ENCODE measurements around the gene SUGCT.
A peak's percentile ranks its signal among the peaks of the same experiment; 100 is the strongest.

Gene SUGCT

DNA sequence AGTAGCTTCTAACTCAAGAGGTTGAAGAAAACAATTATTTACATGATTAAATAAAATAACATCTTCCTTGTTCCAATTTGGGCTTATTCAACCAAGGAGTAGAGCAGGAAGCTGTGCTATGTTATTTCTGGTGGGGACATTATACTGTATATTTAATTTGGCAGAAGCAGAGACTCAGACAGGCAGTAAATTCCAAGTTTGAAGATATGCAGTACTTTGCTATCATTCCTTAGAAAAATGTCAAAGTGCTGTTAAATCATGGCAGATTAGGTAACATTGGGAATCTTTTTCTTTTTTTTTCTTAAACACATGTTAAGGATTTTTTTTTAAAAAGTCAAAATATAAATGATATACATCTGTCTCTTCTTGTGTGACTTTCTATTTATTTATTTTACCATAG, 190.1 kb downstream of the SUGCT start:
- TF ChIP-seq, protein P1, sequence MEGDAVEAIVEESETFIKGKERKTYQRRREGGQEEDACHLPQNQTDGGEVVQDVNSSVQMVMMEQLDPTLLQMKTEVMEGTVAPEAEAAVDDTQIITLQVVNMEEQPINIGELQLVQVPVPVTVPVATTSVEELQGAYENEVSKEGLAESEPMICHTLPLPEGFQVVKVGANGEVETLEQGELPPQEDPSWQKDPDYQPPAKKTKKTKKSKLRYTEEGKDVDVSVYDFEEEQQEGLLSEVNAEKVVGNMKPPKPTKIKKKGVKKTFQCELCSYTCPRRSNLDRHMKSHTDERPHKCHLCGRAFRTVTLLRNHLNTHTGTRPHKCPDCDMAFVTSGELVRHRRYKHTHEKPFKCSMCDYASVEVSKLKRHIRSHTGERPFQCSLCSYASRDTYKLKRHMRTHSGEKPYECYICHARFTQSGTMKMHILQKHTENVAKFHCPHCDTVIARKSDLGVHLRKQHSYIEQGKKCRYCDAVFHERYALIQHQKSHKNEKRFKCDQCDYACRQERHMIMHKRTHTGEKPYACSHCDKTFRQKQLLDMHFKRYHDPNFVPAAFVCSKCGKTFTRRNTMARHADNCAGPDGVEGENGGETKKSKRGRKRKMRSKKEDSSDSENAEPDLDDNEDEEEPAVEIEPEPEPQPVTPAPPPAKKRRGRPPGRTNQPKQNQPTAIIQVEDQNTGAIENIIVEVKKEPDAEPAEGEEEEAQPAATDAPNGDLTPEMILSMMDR (conservative IDR thresholded peaks at IDR 0.05), result no peak

DNA sequence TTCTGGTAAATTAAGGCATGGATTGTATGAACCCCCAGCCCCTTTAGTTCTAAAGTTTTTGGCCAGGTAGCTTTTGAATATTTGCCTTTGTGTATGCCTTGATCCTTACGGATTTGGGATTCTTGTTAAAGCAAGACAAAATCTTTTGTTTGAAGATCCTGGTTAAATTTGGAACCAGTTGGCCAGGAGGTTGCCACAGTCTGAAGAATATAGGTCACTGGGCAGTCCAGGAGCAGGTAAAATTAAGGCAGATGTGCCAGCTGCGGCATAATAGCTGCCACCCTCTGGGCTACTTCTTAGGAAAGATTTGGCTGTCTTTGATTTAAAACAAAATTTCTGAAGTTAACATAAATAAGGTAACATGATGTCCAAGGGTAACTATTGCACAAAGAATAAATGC, 192.3 kb downstream of the SUGCT start:
- TF ChIP-seq, protein P1 (conservative IDR thresholded peaks at IDR 0.05), result no peak
- H3K27ac ChIP-seq, result 0 out of 2 replicates have a peak overlapping the region, but pooled peaks have one; percentile 1

More for the DNA sequence above, 190.1 kb downstream of the SUGCT start:
- H3K27ac ChIP-seq, result peak overlapping the region; percentile 51

DNA sequence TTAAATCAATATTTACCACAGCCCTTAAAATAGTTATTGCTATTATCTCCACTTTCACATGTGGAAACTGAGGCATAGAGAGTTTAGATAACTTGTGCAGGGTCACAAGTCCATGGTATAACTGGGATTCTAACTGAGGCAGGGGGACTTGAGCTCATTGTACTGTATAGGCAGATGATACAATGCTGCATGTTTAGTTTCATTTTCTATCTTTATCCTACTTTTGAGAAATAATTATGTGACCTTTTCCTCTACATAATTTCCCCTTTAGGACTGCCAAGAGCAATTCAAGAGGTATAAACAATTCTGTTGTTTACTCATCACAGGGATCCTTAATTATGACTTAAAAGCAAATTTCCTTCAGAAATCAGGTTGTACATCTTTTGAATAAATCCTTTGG, 193.1 kb downstream of the SUGCT start:
- H3K27ac ChIP-seq, result 0 out of 2 replicates have a peak overlapping the region, but pooled peaks have one; percentile 65
- TF ChIP-seq, protein P1 (conservative IDR thresholded peaks at IDR 0.05), result no peak

DNA sequence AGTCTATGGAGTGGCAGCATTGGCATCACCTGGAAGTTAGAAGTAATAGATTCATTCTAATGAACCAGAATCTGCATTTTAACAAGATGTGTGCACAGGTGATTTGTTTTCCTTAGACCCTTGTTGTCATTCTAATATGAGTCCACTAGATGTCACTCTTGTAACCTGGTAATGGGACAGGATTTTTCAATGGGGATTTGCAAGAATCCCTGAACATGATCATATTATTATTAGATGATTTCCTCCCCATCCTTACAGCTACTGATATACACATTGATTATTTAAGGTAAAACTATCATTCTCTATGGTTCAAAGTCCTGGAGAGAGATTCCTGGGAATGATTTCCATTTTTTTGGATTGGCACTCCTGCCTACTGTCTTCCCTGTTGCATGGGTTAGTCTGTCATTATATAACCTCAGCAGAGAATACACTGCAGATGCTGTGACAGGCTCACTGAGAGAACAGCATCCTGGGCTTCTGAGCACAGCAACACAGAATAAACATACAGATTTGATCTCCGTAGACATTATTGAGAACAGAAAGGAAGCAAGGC, 194.9 kb downstream of the SUGCT start:
- TF ChIP-seq, protein P1 (conservative IDR thresholded peaks at IDR 0.05), result peak; percentile 90

DNA sequence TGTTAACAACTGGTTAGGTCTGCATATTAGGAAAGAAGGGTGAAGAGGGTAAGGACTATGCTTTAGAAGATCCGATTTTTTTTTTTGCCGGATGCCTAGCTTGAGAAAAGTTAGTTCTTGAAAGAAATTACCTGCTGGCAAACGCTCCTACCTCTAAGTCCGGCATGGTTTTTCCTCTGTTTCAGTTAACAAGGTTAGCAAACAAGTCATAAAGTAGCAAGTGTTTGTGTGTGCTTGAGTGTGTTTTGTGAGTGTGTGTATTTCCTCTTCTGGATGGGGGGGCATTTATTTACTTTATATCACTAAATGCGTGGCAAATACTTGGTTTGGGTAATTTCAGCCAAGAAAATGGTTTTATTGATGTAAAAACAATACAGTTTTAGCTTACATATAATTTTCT, 195.6 kb downstream of the SUGCT start:
- TF ChIP-seq, protein P1 (conservative IDR thresholded peaks at IDR 0.05), result no peak
- peak overlapping the region; percentile 65 for H3K27ac ChIP-seq

More for the DNA sequence above, 194.9 kb downstream of the SUGCT start:
- peak overlapping the region; percentile 65 for H3K27ac ChIP-seq

DNA sequence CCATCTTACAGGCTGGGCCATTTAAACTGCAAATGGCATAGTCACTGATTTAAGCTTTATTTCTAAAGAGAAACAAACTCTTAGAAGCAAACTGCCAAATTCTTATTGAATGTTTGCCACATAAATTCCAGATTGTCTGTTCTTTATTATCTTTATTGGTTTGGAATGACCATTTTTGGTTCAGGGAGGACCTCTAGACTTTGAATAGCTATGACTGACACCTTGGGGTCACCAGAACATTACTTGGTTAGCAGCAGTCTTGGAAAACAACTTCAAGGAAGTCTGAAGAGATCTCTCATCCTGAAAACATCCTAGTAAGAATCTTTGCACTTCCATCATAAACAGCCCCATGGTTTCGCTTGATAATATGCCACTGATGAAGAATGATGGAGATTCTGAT, 197.1 kb downstream of the SUGCT start:
- TF ChIP-seq, protein P1 (conservative IDR thresholded peaks at IDR 0.05), result no peak
- no peak overlapping the region for H3K27ac ChIP-seq

DNA sequence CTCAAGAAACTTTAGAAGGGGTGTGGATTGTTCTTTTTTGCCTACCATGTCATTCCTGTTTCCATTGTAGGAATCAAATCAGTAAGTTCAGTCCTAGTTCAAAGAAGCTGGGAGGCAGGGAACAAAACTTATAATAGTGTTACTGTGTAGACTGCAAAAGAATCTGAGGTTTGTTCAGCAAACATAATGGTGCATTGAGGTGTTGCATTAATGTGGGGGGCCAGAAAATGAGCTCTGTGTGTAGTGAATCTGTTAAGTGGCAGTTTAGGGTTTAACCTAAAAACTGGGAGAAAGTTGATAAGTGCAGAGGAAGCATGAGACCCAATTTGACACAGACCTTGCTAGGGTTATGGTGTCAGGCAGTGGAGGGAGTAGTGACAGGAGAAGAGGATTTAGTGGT, 197.7 kb downstream of the SUGCT start:
- H3K27ac ChIP-seq, result no peak overlapping the region
- TF ChIP-seq, protein P1 (conservative IDR thresholded peaks at IDR 0.05), result no peak
